Central memory CD8-positive, alpha-beta T cell (primary cell): ENCODE data around the gene PPIL1.
A peak's percentile ranks its signal among the peaks of the same experiment; 100 is the strongest.

Experiments used
- ATAC-seq: fragments of 150-1000 bp; cut with Tn5 transposase; replicated peaks from 2 replicates; pipeline ENCODE4 v1.10.0; 2022; ENCODE audit warnings: mild to moderate bottlenecking, moderate FRiP score, moderate number of reproducible peaks; ENCODE audit not compliant: poor library complexity, severe bottlenecking; ENCODE audit errors: extremely low read depth
- DNase-seq, 2 donors: peaks; one replicate each; pipeline ENCODE4 v3.0.0; 2021; ENCODE audit warnings: low spot score in 2 of 2
- H3K27ac Mint-ChIP-seq: one replicate; pipeline ENCODE4 v1.8.0; 2022; ENCODE audit warnings: low read depth, mild to moderate bottlenecking, moderate library complexity, mixed read lengths
- H3K27me3 Mint-ChIP-seq: one replicate; pipeline ENCODE4 v1.8.0; 2022; ENCODE audit warnings: mixed read lengths
- H3K36me3 Mint-ChIP-seq: one replicate; pipeline ENCODE4 v1.8.0; 2022; ENCODE audit warnings: mild to moderate bottlenecking, moderate library complexity, mixed read lengths; ENCODE audit not compliant: insufficient read depth
- H3K4me1 Mint-ChIP-seq: one replicate; pipeline ENCODE4 v1.8.0; 2022; ENCODE audit warnings: mixed read lengths
- H3K4me3 Mint-ChIP-seq: one replicate; pipeline ENCODE4 v1.8.0; 2022; ENCODE audit warnings: mild to moderate bottlenecking, moderate library complexity, mixed read lengths
- H3K9me3 Mint-ChIP-seq: one replicate; pipeline ENCODE4 v1.8.0; 2022; ENCODE audit warnings: mixed read lengths

PPIL1 gene

GRCh38 chr6:36874443-36875249 is at the start of gene PPIL1:
Gene PPIL1, minus strand, starts transcription at chr6:36874803. Its CDS starts 31 bp downstream, at chr6:36874772.
- DNase-seq = peak; percentile 84 to 86
- Mint-ChIP-seq H3K27me3 (peaks cover 32% of the 10 kb centered on the region), H3K4me3 (peak within 1 kb of the TSS; percentile 95), H3K9me3 (no peaks in the 10 kb centered on the region), H3K36me3 (peaks cover 10% of the 10 kb centered on the region), H3K4me1 (peaks cover 37% of the 10 kb centered on the region), H3K27ac (peak within 1 kb of the TSS; percentile 99)
- peak; percentile 90 for ATAC-seq

GRCh38 chr6:36924131-36924530 is 49.5 kb upstream of the PPIL1 start:
- H3K27me3 Mint-ChIP-seq = no peaks in the 10 kb centered on the region
- no peaks in the 10 kb centered on the region for H3K9me3 Mint-ChIP-seq
- H3K4me1 Mint-ChIP-seq = no peaks in the 10 kb centered on the region
- ATAC-seq = no peak
- peaks cover 16% of the 10 kb centered on the region for H3K36me3 Mint-ChIP-seq
- no peak for DNase-seq
- no peak overlapping the region for H3K27ac Mint-ChIP-seq
- no peak overlapping the region for H3K4me3 Mint-ChIP-seq

- ATAC-seq = no peak
- H3K4me3 Mint-ChIP-seq = no peak overlapping the region
- H3K36me3 Mint-ChIP-seq = peaks cover 30% of the 10 kb centered on the region
- H3K27me3 Mint-ChIP-seq = no peaks in the 10 kb centered on the region
- H3K4me1 Mint-ChIP-seq = no peaks in the 10 kb centered on the region
- no peaks in the 10 kb centered on the region for H3K9me3 Mint-ChIP-seq
- H3K27ac Mint-ChIP-seq = no peak overlapping the region
- DNase-seq = no peak
Measured at GRCh38 chr6:36920546-36920945, 45.9 kb upstream of the PPIL1 start.

GRCh38 chr6:36920049-36920448 is 45.4 kb upstream of the PPIL1 start:
- Mint-ChIP-seq H3K27ac (no peak overlapping the region), H3K36me3 (peaks cover 28% of the 10 kb centered on the region), H3K4me1 (no peaks in the 10 kb centered on the region), H3K9me3 (no peaks in the 10 kb centered on the region), H3K4me3 (no peak overlapping the region), H3K27me3 (no peaks in the 10 kb centered on the region)
- ATAC-seq = no peak
- no peak for DNase-seq

GRCh38 chr6:36917541-36918193 is 43.1 kb upstream of the PPIL1 start:
- Mint-ChIP-seq H3K27ac (no peak overlapping the region), H3K9me3 (no peaks in the 10 kb centered on the region), H3K4me3 (no peak overlapping the region), H3K27me3 (no peaks in the 10 kb centered on the region), H3K4me1 (peaks cover 9% of the 10 kb centered on the region), H3K36me3 (peaks cover 25% of the 10 kb centered on the region)
- no peak for ATAC-seq
- DNase-seq = no peak

GRCh38 chr6:36916126-36916525 is 41.5 kb upstream of the PPIL1 start:
- Mint-ChIP-seq H3K4me1 (peaks cover 22% of the 10 kb centered on the region), H3K9me3 (no peaks in the 10 kb centered on the region), H3K36me3 (peaks cover 27% of the 10 kb centered on the region), H3K27me3 (no peaks in the 10 kb centered on the region), H3K27ac (no peak overlapping the region), H3K4me3 (no peak overlapping the region)
- ATAC-seq (no peak), DNase-seq (no peak)

- Mint-ChIP-seq H3K4me3 (no peak overlapping the region), H3K27me3 (no peaks in the 10 kb centered on the region), H3K4me1 (peaks cover 22% of the 10 kb centered on the region), H3K9me3 (no peaks in the 10 kb centered on the region), H3K27ac (no peak overlapping the region), H3K36me3 (peaks cover 25% of the 10 kb centered on the region)
- ATAC-seq (no peak), DNase-seq (no peak)
Measured at GRCh38 chr6:36915599-36915998, 41.0 kb upstream of the PPIL1 start.

- H3K9me3 Mint-ChIP-seq = no peaks in the 10 kb centered on the region
- peak overlapping the region; percentile 38 for H3K27ac Mint-ChIP-seq
- peak overlapping the region; percentile 35 for H3K4me3 Mint-ChIP-seq
Measured at GRCh38 chr6:36914227-36914794, 39.7 kb upstream of the PPIL1 start.

GRCh38 chr6:36913082-36913481 is 38.5 kb upstream of the PPIL1 start:
- Mint-ChIP-seq H3K27ac (peak overlapping the region; percentile 87), H3K9me3 (no peaks in the 10 kb centered on the region), H3K4me3 (peak overlapping the region; percentile 62), H3K4me1 (peaks cover 22% of the 10 kb centered on the region), H3K27me3 (no peaks in the 10 kb centered on the region), H3K36me3 (peaks cover 17% of the 10 kb centered on the region)
- ATAC-seq (no peak), DNase-seq (no peak)

More at GRCh38 chr6:36914227-36914794, 39.7 kb upstream of the PPIL1 start:
- no peaks in the 10 kb centered on the region for H3K27me3 Mint-ChIP-seq
- DNase-seq (no peak), ATAC-seq (no peak)
- H3K4me1 Mint-ChIP-seq = peaks cover 22% of the 10 kb centered on the region
- H3K36me3 Mint-ChIP-seq = peaks cover 20% of the 10 kb centered on the region

GRCh38 chr6:36912586-36912985 is 38.0 kb upstream of the PPIL1 start:
- Mint-ChIP-seq H3K4me3 (peak overlapping the region; percentile 62), H3K9me3 (no peaks in the 10 kb centered on the region), H3K27ac (peak overlapping the region; percentile 87), H3K36me3 (peaks cover 17% of the 10 kb centered on the region), H3K27me3 (no peaks in the 10 kb centered on the region), H3K4me1 (peaks cover 22% of the 10 kb centered on the region)
- DNase-seq (peak in 1 of 2 donors; percentile 34), ATAC-seq (peak; percentile 93)

GRCh38 chr6:36912030-36912454 is 37.4 kb upstream of the PPIL1 start:
- Mint-ChIP-seq H3K27ac (peak overlapping the region; percentile 87), H3K4me3 (peak overlapping the region; percentile 62), H3K9me3 (no peaks in the 10 kb centered on the region), H3K4me1 (peaks cover 23% of the 10 kb centered on the region), H3K27me3 (no peaks in the 10 kb centered on the region), H3K36me3 (peaks cover 13% of the 10 kb centered on the region)
- ATAC-seq (peak; percentile 63), DNase-seq (no peak)

GRCh38 chr6:36908747-36909146 is 34.1 kb upstream of the PPIL1 start:
- no peaks in the 10 kb centered on the region for H3K9me3 Mint-ChIP-seq
- no peak overlapping the region for H3K4me3 Mint-ChIP-seq
- DNase-seq (no peak), ATAC-seq (no peak)
- no peak overlapping the region for H3K27ac Mint-ChIP-seq
- H3K36me3 Mint-ChIP-seq = peaks cover 21% of the 10 kb centered on the region
- H3K27me3 Mint-ChIP-seq = no peaks in the 10 kb centered on the region
- H3K4me1 Mint-ChIP-seq = peaks cover 28% of the 10 kb centered on the region
